SK-N-MC (cell line): Measurements from ENCODE around the gene CPA3.

Experiments
- DNase-seq: peaks from one replicate; pipeline ENCODE4 v3.0.0-alpha.2; 2011; ENCODE audit warnings: low read depth, low spot score
- H3K27ac ChIP-seq: fragments of 200-600 bp; sonication (generic); 2 replicates; pipeline ENCODE4 v1.5.1; 2016; ENCODE audit warnings: mixed run types
- H3K36me3 ChIP-seq: fragments of 200-600 bp; sonication (generic); 2 replicates; pipeline ENCODE4 v1.6.1; 2017; ENCODE audit warnings: antibody characterized with exemption, low read length, mixed read lengths; ENCODE audit not compliant: insufficient read depth
- H3K4me3 ChIP-seq: fragments of 200-600 bp; sonication (generic); 2 replicates; pipeline ENCODE4 v1.5.1; 2016
- H3K9ac ChIP-seq: fragments of 200-600 bp; sonication (generic); 2 replicates; pipeline ENCODE4 v1.8.0; 2017; ENCODE audit warnings: mixed run types, mixed read lengths; ENCODE audit not compliant: insufficient read length
- H3K9me3 ChIP-seq: fragments of 200-600 bp; sonication (generic); 2 replicates; pipeline ENCODE4 v1.6.1; 2017; ENCODE audit warnings: low read depth, mild to moderate bottlenecking, antibody characterized with exemption, low read length, moderate library complexity, mixed read lengths
- EZH2 ChIP-seq: fragments of 200-600 bp; sonication (generic); IDR thresholded peaks from one replicate; pipeline ENCODE4 v1.6.1; 2017; ENCODE audit warnings: antibody characterized with exemption
- FOXP2 ChIP-seq: optimal IDR thresholded peaks from 2 replicates; pipeline ENCODE3; 2011; ENCODE audit warnings: mild to moderate bottlenecking, moderate library complexity; ENCODE audit not compliant: insufficient read depth; ENCODE audit errors: extremely low read length, control extremely low read depth
- POLR2AphosphoS5 ChIP-seq: IDR thresholded peaks from 2 replicates; pipeline ENCODE4 v1.6.1; 2012; ENCODE audit warnings: mild to moderate bottlenecking, low read depth, low read length, borderline replicate concordance

The CPA3 gene

DNA sequence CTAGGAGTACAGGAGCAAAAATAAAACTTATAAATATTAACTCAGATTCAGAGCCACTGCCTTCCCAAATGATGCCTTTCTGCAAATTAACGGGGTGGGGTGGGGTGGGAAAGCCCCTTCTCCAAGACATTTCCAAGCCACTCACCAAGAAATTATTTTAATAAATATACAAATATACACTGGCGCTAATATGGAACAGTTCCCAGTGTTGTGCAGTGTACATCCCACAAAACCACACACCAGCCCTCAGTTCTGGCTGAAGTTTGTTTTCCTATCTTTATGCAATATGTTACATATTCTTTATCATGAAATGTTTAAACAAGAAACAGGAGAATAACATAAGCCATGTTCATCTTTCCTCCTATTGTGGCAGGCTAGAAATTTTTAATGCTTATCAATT lies 73.2 kb downstream of the CPA3 start:
- TF ChIP-seq FOXP2 (no peak), EZH2 (no peak), POLR2AphosphoS5 (no peak)

GRCh38 chr3:148938936-148939335 lies 73.8 kb downstream of the CPA3 start:
- Histone ChIP-seq H3K9me3 (no peaks in the 10 kb centered on the region), H3K4me3 (no peak overlapping the region), H3K36me3 (no peaks in the 10 kb centered on the region), H3K27ac (no peak overlapping the region), H3K9ac (no peak overlapping the region)
- no peak for TF ChIP-seq EZH2
- no peak for TF ChIP-seq FOXP2
- TF ChIP-seq POLR2AphosphoS5, result no peak
- DNase-seq, result no peak

More for the DNA sequence above, 73.2 kb downstream of the CPA3 start:
- H3K9me3 ChIP-seq, result no peaks in the 10 kb centered on the region
- H3K9ac ChIP-seq, result no peak overlapping the region
- no peaks in the 10 kb centered on the region for H3K36me3 ChIP-seq
- no peak overlapping the region for H3K4me3 ChIP-seq
- no peak overlapping the region for H3K27ac ChIP-seq
- no peak for DNase-seq

GRCh38 chr3:148940983-148941382 lies 75.9 kb downstream of the CPA3 start:
- Histone ChIP-seq H3K4me3 (no peak overlapping the region), H3K9me3 (no peaks in the 10 kb centered on the region), H3K9ac (no peak overlapping the region), H3K27ac (no peak overlapping the region), H3K36me3 (no peaks in the 10 kb centered on the region)
- TF ChIP-seq FOXP2 (no peak), EZH2 (no peak), POLR2AphosphoS5 (no peak)
- no peak for DNase-seq

- Histone ChIP-seq H3K9me3 (no peaks in the 10 kb centered on the region), H3K9ac (peak overlapping the region; percentile 12), H3K27ac (no peak overlapping the region), H3K36me3 (no peaks in the 10 kb centered on the region), H3K4me3 (no peak overlapping the region)
- peak; percentile 57 for DNase-seq
- no peak for TF ChIP-seq POLR2AphosphoS5
- TF ChIP-seq EZH2, result no peak
- TF ChIP-seq FOXP2, result no peak
Observed at GRCh38 chr3:148943506-148944205, 78.6 kb downstream of the CPA3 start.

GRCh38 chr3:148945116-148945515 lies 80.0 kb downstream of the CPA3 start:
- TF ChIP-seq FOXP2, result no peak
- no peak for TF ChIP-seq POLR2AphosphoS5
- no peak for TF ChIP-seq EZH2
- DNase-seq, result no peak
- no peaks in the 10 kb centered on the region for H3K36me3 ChIP-seq
- no peak overlapping the region for H3K9ac ChIP-seq
- H3K9me3 ChIP-seq, result no peaks in the 10 kb centered on the region
- H3K4me3 ChIP-seq, result no peak overlapping the region
- H3K27ac ChIP-seq, result no peak overlapping the region
